Adrenal gland (tissue), 12 donors: ENCODE results near the gene PEX16. TPM values are rescaled to one million over a fixed set of nuclear protein-coding genes. Genes with fewer than 3 reads are reported as not detected.
"Not testable (repeated sequence)": the region's sequence is repeated elsewhere in the genome, so short reads cannot be mapped to it uniquely, and the experiment has no call there.

ENCODE experiments used
- DNase-seq, 7 donors: peaks; one replicate each; pipeline ENCODE4 v3.0.0-alpha.2; 2019 to 2020
- H3K27ac ChIP-seq, 5 donors: fragments of 200-600 bp; sonication (generic) in 4 of 5; 1 replicate in 3 of 5; 2 replicates in 2 of 5; pipeline versions ENCODE4 v1.5.1 to v1.8.0; 2016 to 2020; ENCODE audit warnings: mild to moderate bottlenecking in 1 of 5
- H3K27me3 ChIP-seq: fragments of 200-600 bp; 2 replicates; pipeline ENCODE4 v1.8.0; 2021
- H3K36me3 ChIP-seq, 2 donors: fragments of 200-600 bp; replicated peaks in 1 of 2; 1 replicate in 1 of 2; 2 replicates in 1 of 2; pipeline versions ENCODE4 v1.5.1 to v1.8.0; 2018 to 2022
- H3K4me1 ChIP-seq, 2 donors: fragments of 200-600 bp; replicated peaks in 1 of 2; 1 replicate in 1 of 2; 2 replicates in 1 of 2; pipeline versions ENCODE4 v1.5.1 to v1.8.0; 2018 to 2021
- H3K4me3 ChIP-seq, 4 donors: fragments of 200-600 bp; sonication (generic) in 3 of 4; one replicate each; pipeline ENCODE4 v1.5.1; 2016 to 2018
- H3K9me3 ChIP-seq, 3 donors: fragments of 200-600 bp; sonication (generic) in 1 of 3; replicated peaks in 1 of 3; 1 replicate in 2 of 3; 2 replicates in 1 of 3; pipeline versions ENCODE4 v1.5.1 to v1.8.0; 2016 to 2021
- CTCF ChIP-seq, 6 experiments: fragments of 450-650 bp in 4 of 6; fragments of 200-600 bp in 2 of 6; sonication (generic) in 1 of 6; IDR thresholded peaks; 1 replicate in 5 of 6; 2 replicates in 1 of 6; pipeline versions ENCODE4 v1.5.1 to v1.8.0; 2016 to 2021; ENCODE audit warnings: antibody characterized with exemption in 6 of 6, mild to moderate bottlenecking in 2 of 6, moderate library complexity in 1 of 6
- POLR2A ChIP-seq, 2 donors: fragments of 450-650 bp; IDR thresholded peaks; one replicate each; pipeline ENCODE4 v1.6.1; 2017; ENCODE audit warnings: antibody characterized with exemption in 2 of 2, mild to moderate bottlenecking in 2 of 2, moderate library complexity in 1 of 2
- WGBS, 4 donors: extraction: QIAGEN DNeasy Blood & Tissue Kit in 2 of 4; methylation state at CpG; one replicate each; pipeline versions ENCODE4 v1.1.5 to v1.1.7; 2013 to 2017; 5-methylcytosine and 5-hydroxymethylcytosine counted together
- intact Hi-C, 2 donors: fragments of 100-400 bp; cut with DNase I; formaldehyde crosslinking; loops; one replicate each; pipeline versions ENCODE4 v1.14.1 to v1.15.0; 2022 to 2023
- polyA plus RNA-seq, 3 donors: library from polyadenylated mRNA; stranded (reverse); fragments of 200-250 nt in 2 of 3; fragments of 350-450 nt in 1 of 3; fragmentation: Illumina TruSeq in 1 of 3; extraction: RNeasy Lipid Tissue Mini Kit (QIAGEN cat#74804) in 1 of 3; gene quantifications; one replicate each; pipeline ENCODE4 v1.2.3, GENCODE V29; 2013 to 2014
- total RNA-seq, 9 donors: library from RNA; depleted of rRNA in 4 of 9; stranded (reverse); fragments of >200 nt in 4 of 9; fragments of 120-200 nt in 1 of 9; fragmentation: NEBNext Ultra II Directional in 1 of 9; extraction: Animal tissue kit (Norgen Biotek cat#: 25700) in 1 of 9; gene quantifications; one replicate each; pipeline versions ENCODE4 v1.1.0 to v1.2.4, GENCODE V29; 2013 to 2023
- donor health status: healthy with polysubstance abuse.
- donor health status: Bipolar disorder and iron deficiency.
- donor health status: DM: yes; HTN: yes; CAD: no.
- donor health status: DM: no; HTN: no; CAD: no.
- donor health status: DM: no; HTN: no; CAD: no.
- donor health status: DM: yes; HTN: yes; CAD: no.

PEX16 gene
- total and polyA plus RNA-seq, 12 donors: 7.6 to 67.6 (median 40.7) TPM

DNA sequence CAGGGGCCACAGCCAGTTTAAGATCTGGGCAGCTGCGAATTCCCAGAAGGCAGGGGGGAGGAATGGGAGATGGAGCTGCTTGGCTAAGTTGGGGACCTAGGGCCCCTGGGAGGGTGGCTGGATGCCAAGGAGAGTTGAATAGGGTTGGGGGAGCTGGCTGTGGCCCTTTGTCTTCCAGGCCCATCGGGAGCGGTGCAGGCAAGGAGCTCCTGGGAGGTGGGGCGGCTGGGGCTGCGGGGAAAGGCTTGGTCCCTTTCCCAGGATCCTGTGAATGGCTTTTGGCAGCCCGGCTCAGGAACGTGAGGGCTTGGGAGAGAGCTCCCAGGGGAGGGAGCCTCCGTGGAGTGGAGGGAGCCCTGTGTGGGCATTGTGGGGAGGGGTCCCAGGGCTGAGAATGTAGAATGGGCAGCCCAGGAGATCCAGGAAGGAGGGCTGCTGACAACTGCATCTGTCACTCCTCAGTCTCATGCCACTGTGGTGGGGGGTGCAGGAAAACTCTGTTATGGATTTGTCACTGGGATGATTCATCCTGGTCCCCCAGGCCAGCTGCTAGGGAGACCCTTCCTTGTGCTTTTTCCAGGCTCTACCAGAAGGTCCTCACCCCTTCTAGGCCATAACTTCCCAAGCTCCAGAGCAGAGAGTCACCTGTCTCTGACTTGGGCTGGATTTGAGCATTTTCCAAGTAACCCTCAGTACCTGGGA lies 16.6 kb downstream of the PEX16 start:
- peaks cover 13 to 22% of the 10 kb centered on the region in 2 donors for H3K4me1 ChIP-seq
- WGBS, 4 donors: 11 to 38% (median 23%) methylated on average over 8 of the region's 8 CpGs
- no peaks in the 10 kb centered on the region for H3K27me3 ChIP-seq
- intact Hi-C loops: no loop called here
- H3K27ac ChIP-seq: peak overlapping the region in 2 of 5 donors; percentile 10 to 85
- peak overlapping the region in 1 of 4 donors; percentile 91 for H3K4me3 ChIP-seq
- peak in 4 of 7 donors; percentile 46 to 58 (median 56) for DNase-seq
- TF ChIP-seq CTCF (IDR thresholded peaks at IDR 0.05): no peak
- TF ChIP-seq POLR2A (IDR thresholded peaks at IDR 0.05): no peak
- no peaks in the 10 kb centered on the region for H3K9me3 ChIP-seq
- peaks cover 0 to 32% of the 10 kb centered on the region in 2 donors for H3K36me3 ChIP-seq

DNA sequence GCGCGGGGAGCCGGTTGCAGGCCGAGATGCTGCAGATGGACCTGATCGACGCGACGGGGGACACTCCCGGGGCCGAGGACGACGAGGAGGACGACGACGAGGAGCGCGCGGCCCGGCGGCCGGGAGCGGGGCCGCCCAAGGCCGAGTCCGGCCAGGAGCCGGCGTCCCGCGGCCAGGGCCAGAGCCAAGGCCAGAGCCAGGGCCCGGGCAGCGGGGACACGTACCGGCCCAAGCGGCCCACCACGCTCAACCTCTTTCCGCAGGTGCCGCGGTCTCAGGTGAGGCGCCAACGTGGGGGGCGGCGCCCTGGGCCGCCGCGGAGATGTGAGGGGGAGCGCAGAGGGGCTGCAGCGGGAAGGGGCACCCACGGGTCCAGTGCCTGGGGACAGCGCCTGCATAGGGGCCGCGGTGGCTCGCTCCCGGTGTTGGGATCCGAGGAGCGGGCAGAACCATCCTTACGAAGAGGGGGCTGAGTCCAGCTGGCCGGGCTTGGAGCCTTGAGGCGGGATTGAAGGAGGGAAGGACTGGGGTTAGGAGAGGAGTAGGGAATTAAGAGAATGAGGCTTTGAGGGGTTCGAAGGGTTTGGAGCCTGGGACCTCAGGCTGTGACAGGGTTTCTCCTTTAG lies 17.4 kb downstream of the PEX16 start:
- Histone ChIP-seq H3K27ac (peak overlapping the region in 2 of 5 donors; percentile 85 to 94), H3K36me3 (peaks cover 0 to 29% of the 10 kb centered on the region in 2 donors), H3K4me1 (peaks cover 13 to 22% of the 10 kb centered on the region in 2 donors), H3K4me3 (peak overlapping the region in 3 of 4 donors; percentile 40 to 91 (median 43))
- TF ChIP-seq POLR2A (IDR thresholded peaks at IDR 0.05): peak in 1 of 2 donors; percentile 28
- H3K9me3 ChIP-seq, DNase-seq, H3K27me3 ChIP-seq, intact Hi-C loops: not testable (repeated sequence)
- 2 to 5% (median 3%) methylated on average over 11 to 34 of the region's 59 CpGs for WGBS, 4 donors

DNA sequence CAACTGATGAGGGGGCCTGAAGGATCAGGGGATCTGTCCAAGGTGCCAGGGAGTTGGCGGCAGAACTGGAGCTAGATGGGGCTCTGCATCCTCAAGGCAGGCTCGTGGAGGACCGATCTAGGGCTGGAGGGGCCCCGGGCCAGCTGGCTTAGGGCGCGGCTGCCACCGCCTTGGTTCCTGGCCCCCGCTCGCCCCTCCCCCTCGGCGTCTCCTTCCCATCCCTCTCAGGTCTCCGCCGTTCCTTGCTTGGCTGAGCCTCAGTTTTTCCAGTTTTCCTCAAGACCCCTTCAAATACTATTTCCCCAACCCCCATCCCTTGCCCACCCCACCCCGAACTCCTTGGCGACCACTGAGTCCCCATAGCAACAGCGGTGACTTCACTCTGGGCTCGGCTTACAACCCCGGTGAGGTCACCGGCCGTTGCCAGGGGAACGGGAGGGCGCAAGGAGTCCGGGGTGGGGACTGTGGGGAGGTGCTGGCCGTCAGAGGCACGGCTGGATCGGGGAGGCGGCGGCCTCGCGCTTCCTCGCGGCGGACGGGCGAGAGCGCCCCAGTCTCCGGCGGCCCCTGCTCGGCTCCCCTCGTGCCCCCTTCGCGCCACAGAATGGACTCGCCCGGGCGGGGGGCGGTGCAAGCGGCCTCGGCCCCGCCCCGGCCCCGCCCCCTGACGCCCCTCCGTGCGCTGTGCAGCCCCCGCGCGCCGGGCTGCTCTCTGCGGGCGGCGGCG lies 18.1 kb downstream of the PEX16 start:
- no peaks in the 10 kb centered on the region for H3K27me3 ChIP-seq
- DNase-seq: peak; percentile 86 to 96 (median 89)
- WGBS, 4 donors: 0 to 1% (median 1%) methylated on average over 14 to 62 of the region's 62 CpGs
- intact Hi-C loops: no loop called here
- H3K4me3 ChIP-seq: peak overlapping the region in 2 of 4 donors; percentile 43 to 91
- H3K36me3 ChIP-seq: peaks cover 0 to 22% of the 10 kb centered on the region in 2 donors
- no peaks in the 10 kb centered on the region for H3K9me3 ChIP-seq
- peak overlapping the region in 3 of 5 donors; percentile 50 to 94 (median 85) for H3K27ac ChIP-seq
- H3K4me1 ChIP-seq: peaks cover 13 to 22% of the 10 kb centered on the region in 2 donors
- TF ChIP-seq CTCF (IDR thresholded peaks at IDR 0.05) (no peak), POLR2A (IDR thresholded peaks at IDR 0.05) (no peak)

DNA sequence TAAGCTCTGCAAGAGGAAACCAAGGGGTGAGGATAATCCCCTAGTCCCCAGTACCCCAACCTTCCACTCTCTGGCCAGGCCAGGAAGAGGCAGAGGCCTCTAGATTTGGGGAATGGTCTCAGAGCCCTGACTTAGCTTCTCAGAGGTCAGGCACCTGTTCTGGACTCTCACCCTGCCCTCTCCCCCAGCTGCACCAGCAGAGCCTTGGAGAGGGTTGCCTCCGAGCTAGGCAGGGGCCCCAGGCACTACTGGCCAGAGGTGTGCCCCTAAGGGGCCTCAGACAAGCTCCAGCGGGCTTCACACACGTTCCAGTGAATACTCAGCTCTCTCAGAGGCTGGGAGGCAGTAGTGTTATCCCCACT lies 18.6 kb downstream of the PEX16 start:
- no peak for TF ChIP-seq CTCF (IDR thresholded peaks at IDR 0.05)
- TF ChIP-seq POLR2A (IDR thresholded peaks at IDR 0.05): no peak
- WGBS, 4 donors: 15 to 20% (median 20%) methylated on average over 3 of the region's 3 CpGs; no CpG with 5 or more reads in 1 of the 4 donors

More for the DNA sequence above, 18.6 kb downstream of the PEX16 start:
- H3K4me1 ChIP-seq: peaks cover 13 to 22% of the 10 kb centered on the region in 2 donors
- no peak for DNase-seq
- H3K9me3 ChIP-seq: no peaks in the 10 kb centered on the region
- peak overlapping the region in 2 of 5 donors; percentile 85 to 94 for H3K27ac ChIP-seq
- intact Hi-C loops: no loop called here
- peaks cover 0 to 18% of the 10 kb centered on the region in 2 donors for H3K36me3 ChIP-seq
- H3K4me3 ChIP-seq: peak overlapping the region in 1 of 4 donors; percentile 91
- H3K27me3 ChIP-seq: no peaks in the 10 kb centered on the region
